HepG2 (cell line): Measurements from ENCODE around the gene URB1. TPM values are rescaled to one million over a fixed set of nuclear protein-coding genes. Genes with fewer than 3 reads are reported as not detected.

Experiments used
- ATAC-seq: fragments of 200-7000 bp; cut with Tn5 transposase; 3 replicates; pipeline ENCODE4 v1.9.1; 2020; ENCODE audit warnings: mild to moderate bottlenecking, moderate library complexity
- BruUV-seq: library from RNA; stranded (reverse); fragments of 400-500 nt; replicated peaks from 2 replicates; lab custom pipeline; 2021; lab: Mats Ljungman, UMichigan
- CTCF ChIA-PET: fragments of 300-600 bp; formaldehyde crosslinking; extraction: SDS; loops from one replicate; lab custom pipeline; 2021; ENCODE audit warnings: low total read pairs, inconsistent platforms, low intra/inter-chr PET ratio; lab: Yijun Ruan, JAX
- POLR2A ChIA-PET: fragments of 350-600 bp; sonication (Branson Sonifier 250); formaldehyde crosslinking; loops from one replicate; lab custom pipeline; 2020; ENCODE audit warnings: antibody characterized with exemption, inconsistent platforms; lab: Yijun Ruan, JAX
- DNase-seq: peaks from one replicate; pipeline ENCODE4 v3.0.0-alpha.2; 2015; ENCODE audit warnings: low spot score
- FAIRE-seq: peaks from 3 replicates; lab custom pipeline; 2011; peaks lifted over from hg19 to GRCh38; lab: Jason Lieb, UNC
- H2AFZ ChIP-seq: one replicate; pipeline ENCODE4 v1.6.1; 2011; ENCODE audit warnings: low read length, inconsistent platforms
- H3K27ac ChIP-seq: fragments of 300-600 bp; 3 replicates; pipeline ENCODE4 v1.8.0; 2011; ENCODE audit warnings: mixed run types, mild to moderate bottlenecking, mixed read lengths, low read length, inconsistent platforms; ENCODE audit not compliant: insufficient read depth; ENCODE audit errors: extremely low read length
- H3K27me3 ChIP-seq, 2 experiments: fragments of 200-600 bp in 1 of 2; 2 replicates in 1 of 2; 3 replicates in 1 of 2; pipeline versions ENCODE4 v1.6.0 to v1.8.0; 2011; ENCODE audit warnings: low read length in 2 of 2, mild to moderate bottlenecking in 2 of 2, moderate library complexity in 2 of 2, inconsistent platforms in 1 of 2; ENCODE audit not compliant: insufficient read depth in 2 of 2, control insufficient read depth in 1 of 2
- H3K36me3 ChIP-seq, 2 experiments: fragments of 200-600 bp in 1 of 2; replicated peaks in 1 of 2; 2 replicates in 1 of 2; 3 replicates in 1 of 2; pipeline versions ENCODE4 v1.5.1 to v1.8.0; 2011; ENCODE audit warnings: low read length in 2 of 2, inconsistent platforms in 1 of 2; ENCODE audit not compliant: insufficient read depth in 2 of 2, control insufficient read depth in 1 of 2
- H3K4me1 ChIP-seq: 2 replicates; pipeline ENCODE4 v1.5.1; 2012; ENCODE audit warnings: low read length, inconsistent platforms; ENCODE audit not compliant: insufficient read depth
- H3K4me2 ChIP-seq: 2 replicates; pipeline ENCODE4 v1.6.0; 2011; ENCODE audit warnings: low read depth, low read length, inconsistent platforms
- H3K4me3 ChIP-seq, 3 experiments: fragments of 200-600 bp in 1 of 3; sonication (generic), shearing (Covaris generic) in 1 of 3; replicated peaks in 1 of 3; 2 replicates each; pipeline ENCODE4 v1.5.1; 2011 to 2016; ENCODE audit warnings: low read length in 3 of 3, inconsistent platforms in 2 of 3, low read depth in 2 of 3, mild to moderate bottlenecking in 2 of 3, control low read depth in 1 of 3, mixed read lengths in 1 of 3; ENCODE audit not compliant: insufficient read depth in 1 of 3
- H3K79me2 ChIP-seq: one replicate; pipeline ENCODE4 v1.6.1; 2011; ENCODE audit warnings: low read length, inconsistent platforms; ENCODE audit not compliant: insufficient read depth
- H3K9ac ChIP-seq: 2 replicates; pipeline ENCODE4 v1.6.0; 2011; ENCODE audit warnings: mild to moderate bottlenecking, low read depth, low read length, inconsistent platforms; ENCODE audit not compliant: insufficient read depth
- H3K9me3 ChIP-seq: 2 replicates; pipeline ENCODE4 v1.5.1; 2012; ENCODE audit warnings: mild to moderate bottlenecking, low read length
- H4K20me1 ChIP-seq: 2 replicates; pipeline ENCODE4 v1.6.0; 2011; ENCODE audit warnings: inconsistent platforms, mild to moderate bottlenecking, low read length, moderate library complexity; ENCODE audit not compliant: insufficient read depth
- EHMT2 ChIP-seq: fragments of 200-600 bp; sonication (generic); IDR thresholded peaks from 2 replicates; pipeline ENCODE4 v1.7.0; 2017; ENCODE audit warnings: antibody characterized with exemption, low read depth, low read length, borderline replicate concordance
- RBM22 ChIP-seq: fragments of 200-400 bp; formaldehyde crosslinking; optimal IDR thresholded peaks from 2 replicates; pipeline ENCODE3; 2017; ENCODE audit warnings: mild to moderate bottlenecking, low read length, moderate library complexity
- RFXAP ChIP-seq: sonication (generic); formaldehyde crosslinking; IDR thresholded peaks from 2 replicates; pipeline ENCODE4 v1.4.0; 2020; ENCODE audit warnings: missing genetic modification reagents, borderline replicate concordance
- TAF1 ChIP-seq: sonication (generic); formaldehyde crosslinking; IDR thresholded peaks from 2 replicates; pipeline ENCODE4 v1.4.0; 2020; ENCODE audit warnings: missing genetic modification reagents
- ZBTB38 ChIP-seq: sonication (generic); formaldehyde crosslinking; IDR thresholded peaks from 2 replicates; pipeline ENCODE4 v1.5.1; 2020; ENCODE audit warnings: mild to moderate bottlenecking, missing genetic modification reagents
- WGBS: methylation state at CpG from one replicate; pipeline ENCODE4 v1.1.6; 2017; ENCODE audit warnings: low lambda C conversion rate; 5-methylcytosine and 5-hydroxymethylcytosine counted together
- in situ Hi-C: cut with HindIII; loops from 2 replicates; pipeline ENCODE4 v1.10.0; 2017; ENCODE audit warnings: low pct_unique_long_range_greater_than_20kb; ENCODE audit not compliant: extremely low pct_ligation_motif_present
- intact Hi-C: fragments of 100-400 bp; cut with micrococcal nuclease; formaldehyde crosslinking; loops from one replicate; pipeline ENCODE4 v1.10.0; 2022; ENCODE audit not compliant: unreplicated experiment
- polyA plus RNA-seq, 8 experiments: library from polyadenylated mRNA; depleted of rRNA in 3 of 8; stranded (reverse) in 7 of 8; unstranded in 1 of 8; fragments of >200 nt; fragmentation: Illumina TruSeq in 4 of 8; extraction: Trizol in 4 of 8; gene quantifications; 2 replicates each; pipeline versions ENCODE4 v1.2.1 to v1.2.3, GENCODE V29; 2011 to 2016; ENCODE audit warnings: low read depth in 4 of 8, missing spikeins in 1 of 8, mixed read lengths in 1 of 8; ENCODE audit not compliant: insufficient read depth in 1 of 8
- total RNA-seq, 5 experiments: library from RNA; depleted of rRNA; stranded (reverse); fragments of >200 nt; fragmentation: Illumina TruSeq; extraction: Trizol; gene quantifications; 2 replicates each; pipeline ENCODE4 v1.2.3, GENCODE V29; 2016; ENCODE audit warnings: low read depth in 1 of 5
- TF ChIP-seq, protein P1 (sequence below): IDR thresholded peaks from 2 replicates; pipeline ENCODE4 v1.6.1; 2012; ENCODE audit warnings: low read depth, low read length, improper control_type of control experiment
- TF ChIP-seq, protein P2 (sequence below): sonication (generic); formaldehyde crosslinking; IDR thresholded peaks from 2 replicates; pipeline ENCODE4 v1.5.1; 2020; ENCODE audit warnings: mild to moderate bottlenecking, missing genetic modification reagents, moderate library complexity
- TF ChIP-seq, protein P3 (sequence below): IDR thresholded peaks from 2 replicates; pipeline ENCODE4 v1.6.1; 2016; ENCODE audit warnings: mild to moderate bottlenecking

The URB1 gene
- total and polyA plus RNA-seq, 2 of the 13 experiments (the other 11 are each of a cell fraction or from before 2014, with no cell fraction given) = 4.5 to 16.7 TPM

DNA sequence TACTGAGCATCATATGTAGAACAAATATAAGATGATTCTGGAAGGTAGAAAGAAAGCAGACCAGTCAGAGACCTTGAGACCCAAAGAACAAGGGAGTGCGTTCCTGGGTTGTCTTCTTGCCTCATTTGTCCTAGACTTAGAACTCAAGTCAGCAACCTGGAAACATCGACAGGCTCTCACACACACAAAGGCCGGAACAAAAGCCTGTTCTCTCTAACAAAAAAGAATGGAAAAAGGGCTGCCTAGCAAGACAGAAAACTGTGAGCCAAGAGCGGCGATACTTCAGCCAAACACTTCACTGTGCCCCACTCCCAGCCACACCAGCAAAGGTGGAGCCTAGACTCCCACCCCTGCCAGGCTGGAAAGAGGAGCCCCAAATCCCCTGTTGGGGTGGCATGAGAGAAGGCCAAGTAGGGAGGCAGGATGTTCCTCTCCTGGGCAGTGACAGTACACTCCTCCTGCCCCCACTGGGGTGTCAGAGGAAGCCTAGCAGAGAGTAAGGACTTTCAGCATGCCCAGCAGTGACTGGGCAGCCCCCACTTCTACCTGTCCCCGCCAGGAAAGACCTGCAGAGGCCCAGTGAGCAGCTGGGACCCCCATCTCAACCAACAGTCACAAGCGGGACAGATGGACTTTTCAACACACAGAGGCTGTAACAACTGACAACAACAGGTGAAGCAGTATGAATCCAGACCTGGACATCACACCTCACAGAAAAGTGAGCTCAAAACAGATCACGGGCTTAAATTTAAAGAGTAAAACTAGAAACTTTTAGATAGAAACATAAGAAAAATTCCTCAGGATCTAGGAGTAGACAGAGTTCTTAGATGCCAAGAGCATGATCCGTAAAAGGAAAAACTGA lies 61.1 kb downstream of the URB1 start:
- Histone ChIP-seq H3K27ac (peak overlapping the region; percentile 81), H3K9me3 (no peaks in the 10 kb centered on the region), H3K9ac (peak overlapping the region; percentile 50), H2AFZ (no peak overlapping the region), H3K27me3 (no peaks in the 10 kb centered on the region), H4K20me1 (no peaks in the 10 kb centered on the region), H3K4me3 (peak overlapping the region in 1 of 3 experiments; percentile 37; a peak in 1 of 6 replicates), H3K4me2 (peak overlapping the region; percentile 65), H3K4me1 (peaks cover 47% of the 10 kb centered on the region), H3K79me2 (no peaks in the 10 kb centered on the region), H3K36me3 (peaks cover 21 to 43% of the 10 kb centered on the region in 2 experiments)
- CTCF ChIA-PET = no interaction called here
- in situ Hi-C loops = no loop called here
- POLR2A ChIA-PET = interaction anchor here (0.8 to 0.9 kb wide), 3 partner anchors 33 to 268 kb away, joined by 3 to 4 read pairs (median 3); no protein-coding TSS in a partner anchor
- TF ChIP-seq ZBTB38 (CRISPR knock-in tag) (0 out of 2 replicates have a peak, but pooled peaks have one; percentile 46), RFXAP (CRISPR knock-in tag) (no peak), EHMT2 (0 out of 2 replicates have a peak, but pooled peaks have one; percentile 11), TAF1 (CRISPR knock-in tag) (no peak), RBM22 (peak; percentile 41)
- TF ChIP-seq, protein P1, sequence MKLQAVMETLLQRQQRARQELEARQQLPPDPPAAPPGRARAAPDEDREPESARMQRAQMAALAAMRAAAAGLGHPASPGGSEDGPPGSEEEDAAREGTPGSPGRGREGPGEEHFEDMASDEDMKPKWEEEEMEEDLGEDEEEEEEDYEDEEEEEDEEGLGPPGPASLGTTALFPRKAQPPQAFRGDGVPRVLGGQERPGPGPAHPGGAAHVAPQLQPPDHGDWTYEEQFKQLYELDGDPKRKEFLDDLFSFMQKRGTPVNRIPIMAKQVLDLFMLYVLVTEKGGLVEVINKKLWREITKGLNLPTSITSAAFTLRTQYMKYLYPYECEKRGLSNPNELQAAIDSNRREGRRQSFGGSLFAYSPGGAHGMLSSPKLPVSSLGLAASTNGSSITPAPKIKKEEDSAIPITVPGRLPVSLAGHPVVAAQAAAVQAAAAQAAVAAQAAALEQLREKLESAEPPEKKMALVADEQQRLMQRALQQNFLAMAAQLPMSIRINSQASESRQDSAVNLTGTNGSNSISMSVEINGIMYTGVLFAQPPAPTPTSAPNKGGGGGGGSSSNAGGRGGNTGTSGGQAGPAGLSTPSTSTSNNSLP = no peak
- TF ChIP-seq, protein P2, sequence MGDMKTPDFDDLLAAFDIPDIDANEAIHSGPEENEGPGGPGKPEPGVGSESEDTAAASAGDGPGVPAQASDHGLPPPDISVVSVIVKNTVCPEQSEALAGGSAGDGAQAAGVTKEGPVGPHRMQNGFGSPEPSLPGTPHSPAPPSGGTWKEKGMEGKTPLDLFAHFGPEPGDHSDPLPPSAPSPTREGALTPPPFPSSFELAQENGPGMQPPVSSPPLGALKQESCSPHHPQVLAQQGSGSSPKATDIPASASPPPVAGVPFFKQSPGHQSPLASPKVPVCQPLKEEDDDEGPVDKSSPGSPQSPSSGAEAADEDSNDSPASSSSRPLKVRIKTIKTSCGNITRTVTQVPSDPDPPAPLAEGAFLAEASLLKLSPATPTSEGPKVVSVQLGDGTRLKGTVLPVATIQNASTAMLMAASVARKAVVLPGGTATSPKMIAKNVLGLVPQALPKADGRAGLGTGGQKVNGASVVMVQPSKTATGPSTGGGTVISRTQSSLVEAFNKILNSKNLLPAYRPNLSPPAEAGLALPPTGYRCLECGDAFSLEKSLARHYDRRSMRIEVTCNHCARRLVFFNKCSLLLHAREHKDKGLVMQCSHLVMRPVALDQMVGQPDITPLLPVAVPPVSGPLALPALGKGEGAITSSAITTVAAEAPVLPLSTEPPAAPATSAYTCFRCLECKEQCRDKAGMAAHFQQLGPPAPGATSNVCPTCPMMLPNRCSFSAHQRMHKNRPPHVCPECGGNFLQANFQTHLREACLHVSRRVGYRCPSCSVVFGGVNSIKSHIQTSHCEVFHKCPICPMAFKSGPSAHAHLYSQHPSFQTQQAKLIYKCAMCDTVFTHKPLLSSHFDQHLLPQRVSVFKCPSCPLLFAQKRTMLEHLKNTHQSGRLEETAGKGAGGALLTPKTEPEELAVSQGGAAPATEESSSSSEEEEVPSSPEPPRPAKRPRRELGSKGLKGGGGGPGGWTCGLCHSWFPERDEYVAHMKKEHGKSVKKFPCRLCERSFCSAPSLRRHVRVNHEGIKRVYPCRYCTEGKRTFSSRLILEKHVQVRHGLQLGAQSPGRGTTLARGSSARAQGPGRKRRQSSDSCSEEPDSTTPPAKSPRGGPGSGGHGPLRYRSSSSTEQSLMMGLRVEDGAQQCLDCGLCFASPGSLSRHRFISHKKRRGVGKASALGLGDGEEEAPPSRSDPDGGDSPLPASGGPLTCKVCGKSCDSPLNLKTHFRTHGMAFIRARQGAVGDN = peak; percentile 50
- TF ChIP-seq, protein P3, sequence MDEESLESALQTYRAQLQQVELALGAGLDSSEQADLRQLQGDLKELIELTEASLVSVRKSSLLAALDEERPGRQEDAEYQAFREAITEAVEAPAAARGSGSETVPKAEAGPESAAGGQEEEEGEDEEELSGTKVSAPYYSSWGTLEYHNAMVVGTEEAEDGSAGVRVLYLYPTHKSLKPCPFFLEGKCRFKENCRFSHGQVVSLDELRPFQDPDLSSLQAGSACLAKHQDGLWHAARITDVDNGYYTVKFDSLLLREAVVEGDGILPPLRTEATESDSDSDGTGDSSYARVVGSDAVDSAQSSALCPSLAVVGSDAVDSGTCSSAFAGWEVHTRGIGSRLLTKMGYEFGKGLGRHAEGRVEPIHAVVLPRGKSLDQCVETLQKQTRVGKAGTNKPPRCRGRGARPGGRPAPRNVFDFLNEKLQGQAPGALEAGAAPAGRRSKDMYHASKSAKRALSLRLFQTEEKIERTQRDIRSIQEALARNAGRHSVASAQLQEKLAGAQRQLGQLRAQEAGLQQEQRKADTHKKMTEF (CRISPR knock-in tag) = 0 out of 2 replicates have a peak, but pooled peaks have one; percentile 1
- peak; percentile 10 for DNase-seq
- ATAC-seq = peak; percentile 26
- WGBS = 63% methylated on average over 9 of the region's 9 CpGs
- no TSS peak for BruUV-seq
- intact Hi-C loops = loop anchor here (5.0 to 10.0 kb wide), 2 partner anchors 34 to 57 kb away; partner anchors contain the start of genes MIS18A and MRAP
- FAIRE-seq = no peak
